GM19397 (cell line): ENCODE measurements around the gene ANKRD34A.

Source experiments
- ATAC-seq: cut with Tn5 transposase; IDR thresholded peaks from one replicate; pipeline ENCODE4 v1.9.1; 2021; ENCODE audit warnings: mild to moderate bottlenecking, moderate library complexity; ENCODE audit not compliant: unreplicated experiment

ANKRD34A gene

GRCh38 chr1:145964328-145965118 is at the start of gene ANKRD34A, which contains the start of gene POLR3GL:
TSS of gene ANKRD34A (minus strand) at chr1:145964575. CDS start at chr1:145961759, 2,816 bp downstream.
TSS of gene POLR3GL (plus strand) at chr1:145964690. CDS start at chr1:145974866, 10,176 bp downstream.
- ATAC-seq = peak; percentile 85

- no peak for ATAC-seq
Measured at GRCh38 chr1:146013559-146013922, 49.2 kb upstream of the ANKRD34A start.

- no peak for ATAC-seq
Measured at GRCh38 chr1:146012703-146013558, 48.6 kb upstream of the ANKRD34A start.

- no peak for ATAC-seq
Measured at GRCh38 chr1:146010126-146010738, 45.9 kb upstream of the ANKRD34A start.

GRCh38 chr1:146007489-146008133 is 43.2 kb upstream of the ANKRD34A start:
- no peak for ATAC-seq

GRCh38 chr1:146001709-146002108 is 37.3 kb upstream of the ANKRD34A start:
- ATAC-seq = no peak

GRCh38 chr1:145999321-146000024 is 35.1 kb upstream of the ANKRD34A start:
- no peak for ATAC-seq

GRCh38 chr1:145997718-145998023 is 33.3 kb upstream of the ANKRD34A start:
- no peak for ATAC-seq

GRCh38 chr1:145997016-145997717 is 32.8 kb upstream of the ANKRD34A start:
- ATAC-seq = peak; percentile 42

GRCh38 chr1:145996433-145997015 is 32.1 kb upstream of the ANKRD34A start, which contains the start of gene TXNIP:
TSS of gene TXNIP (minus strand) at chr1:145996579. CDS start at chr1:145996266, 313 bp downstream.
- peak; percentile 94 for ATAC-seq

- ATAC-seq = no peak
Measured at GRCh38 chr1:145995964-145996432, 31.6 kb upstream of the ANKRD34A start.

GRCh38 chr1:145995148-145995881 is 30.9 kb upstream of the ANKRD34A start:
- ATAC-seq = no peak

GRCh38 chr1:145994391-145995120 is 30.2 kb upstream of the ANKRD34A start:
- no peak for ATAC-seq

GRCh38 chr1:145993618-145994390 is 29.4 kb upstream of the ANKRD34A start:
- no peak for ATAC-seq

GRCh38 chr1:145992958-145993617 is 28.7 kb upstream of the ANKRD34A start:
- no peak for ATAC-seq

- ATAC-seq = no peak
Measured at GRCh38 chr1:145992502-145992936, 28.1 kb upstream of the ANKRD34A start.
